Transverse colon (tissue), 4 donors: ENCODE data around the gene SMG9.

Experiments
- EP300 ChIP-seq: sonication (generic); formaldehyde crosslinking; IDR thresholded peaks from one replicate; pipeline ENCODE4 v1.6.1; 2017; ENCODE audit warnings: antibody characterized with exemption, low read depth
- POLR2A ChIP-seq: fragments of 450-650 bp; IDR thresholded peaks from one replicate; pipeline ENCODE4 v1.6.1; 2016; ENCODE audit warnings: antibody characterized with exemption, mild to moderate bottlenecking, moderate library complexity
- POLR2AphosphoS5 ChIP-seq, 3 donors: sonication (generic); formaldehyde crosslinking; IDR thresholded peaks; one replicate each; pipeline ENCODE4 v1.6.1; 2016; ENCODE audit warnings: antibody characterized with exemption in 3 of 3
- TF ChIP-seq, protein P1 (sequence below), 5 experiments: fragments of 200-600 bp in 3 of 5; fragments of 450-650 bp in 2 of 5; sonication (generic) in 3 of 5; IDR thresholded peaks; 1 replicate in 2 of 5; 2 replicates in 3 of 5; pipeline ENCODE4 v1.5.1; 2016 to 2017; ENCODE audit warnings: antibody characterized with exemption in 5 of 5, inconsistent platforms in 3 of 5, mild to moderate bottlenecking in 2 of 5, moderate library complexity in 1 of 5

DNA sequence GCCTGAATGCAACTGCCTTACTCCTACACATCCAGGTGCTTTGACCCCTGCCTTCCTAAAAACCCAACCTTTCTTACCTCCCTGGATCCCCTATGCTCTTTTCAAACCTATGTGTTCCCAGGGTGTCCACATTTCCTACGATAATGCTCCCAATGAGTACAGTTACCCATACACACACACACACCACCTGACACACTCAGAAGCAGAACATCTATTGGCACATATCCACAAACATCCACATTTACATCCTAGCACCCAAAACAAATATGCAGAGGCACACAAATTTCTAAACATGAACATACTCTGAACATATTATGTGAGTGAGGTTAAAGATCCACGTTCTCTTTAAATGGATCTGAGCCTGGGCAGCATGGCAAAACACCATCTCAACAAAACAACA, 62.4 kb downstream of the SMG9 start:
- TF ChIP-seq, protein P1, sequence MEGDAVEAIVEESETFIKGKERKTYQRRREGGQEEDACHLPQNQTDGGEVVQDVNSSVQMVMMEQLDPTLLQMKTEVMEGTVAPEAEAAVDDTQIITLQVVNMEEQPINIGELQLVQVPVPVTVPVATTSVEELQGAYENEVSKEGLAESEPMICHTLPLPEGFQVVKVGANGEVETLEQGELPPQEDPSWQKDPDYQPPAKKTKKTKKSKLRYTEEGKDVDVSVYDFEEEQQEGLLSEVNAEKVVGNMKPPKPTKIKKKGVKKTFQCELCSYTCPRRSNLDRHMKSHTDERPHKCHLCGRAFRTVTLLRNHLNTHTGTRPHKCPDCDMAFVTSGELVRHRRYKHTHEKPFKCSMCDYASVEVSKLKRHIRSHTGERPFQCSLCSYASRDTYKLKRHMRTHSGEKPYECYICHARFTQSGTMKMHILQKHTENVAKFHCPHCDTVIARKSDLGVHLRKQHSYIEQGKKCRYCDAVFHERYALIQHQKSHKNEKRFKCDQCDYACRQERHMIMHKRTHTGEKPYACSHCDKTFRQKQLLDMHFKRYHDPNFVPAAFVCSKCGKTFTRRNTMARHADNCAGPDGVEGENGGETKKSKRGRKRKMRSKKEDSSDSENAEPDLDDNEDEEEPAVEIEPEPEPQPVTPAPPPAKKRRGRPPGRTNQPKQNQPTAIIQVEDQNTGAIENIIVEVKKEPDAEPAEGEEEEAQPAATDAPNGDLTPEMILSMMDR (IDR thresholded peaks at IDR 0.05), result no peak
- TF ChIP-seq POLR2A (no peak), POLR2AphosphoS5 (IDR thresholded peaks at IDR 0.05) (no peak), EP300 (no peak)
